Vagina (tissue), 2 donors: ENCODE results near the gene SERGEF.

Experiments used
- POLR2A ChIP-seq, 2 donors: fragments of 450-650 bp; IDR thresholded peaks; one replicate each; pipeline ENCODE4 v1.6.1; 2017; ENCODE audit warnings: antibody characterized with exemption in 2 of 2, mild to moderate bottlenecking in 2 of 2, moderate library complexity in 2 of 2
- POLR2AphosphoS5 ChIP-seq, 2 donors: sonication (generic); formaldehyde crosslinking; IDR thresholded peaks; one replicate each; pipeline ENCODE4 v1.9.0; 2017; ENCODE audit warnings: antibody characterized with exemption in 2 of 2, mild to moderate bottlenecking in 2 of 2, low read depth in 1 of 2; ENCODE audit not compliant: insufficient read depth in 1 of 2
- TF ChIP-seq, protein P1 (sequence below), 3 experiments: fragments of 450-650 bp in 2 of 3; fragments of 200-600 bp in 1 of 3; sonication (generic) in 1 of 3; IDR thresholded peaks; one replicate each; pipeline ENCODE4 v1.5.1; 2017 to 2019; ENCODE audit warnings: antibody characterized with exemption in 3 of 3, mild to moderate bottlenecking in 2 of 3, moderate library complexity in 2 of 3

DNA sequence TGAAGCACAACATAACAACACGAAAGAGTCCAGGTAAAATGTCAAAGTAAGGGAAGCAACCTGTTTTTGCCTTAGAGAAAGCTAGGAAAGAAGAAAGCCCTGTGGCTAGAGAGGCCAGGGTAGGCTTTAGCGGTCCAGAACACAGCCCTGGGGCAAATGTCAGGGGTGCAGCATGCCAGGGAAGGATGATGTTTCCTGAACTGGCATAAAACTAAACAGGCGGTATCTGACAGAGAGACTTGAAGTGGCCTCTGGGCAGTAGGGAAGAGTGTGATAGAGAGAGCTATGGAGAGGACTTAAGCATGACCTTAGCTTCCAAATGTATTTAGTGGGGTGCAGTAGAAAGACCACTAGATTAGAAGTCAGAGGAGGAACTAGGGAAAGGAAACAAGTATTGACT, 174.7 kb downstream of the SERGEF start:
- TF ChIP-seq, protein P1, sequence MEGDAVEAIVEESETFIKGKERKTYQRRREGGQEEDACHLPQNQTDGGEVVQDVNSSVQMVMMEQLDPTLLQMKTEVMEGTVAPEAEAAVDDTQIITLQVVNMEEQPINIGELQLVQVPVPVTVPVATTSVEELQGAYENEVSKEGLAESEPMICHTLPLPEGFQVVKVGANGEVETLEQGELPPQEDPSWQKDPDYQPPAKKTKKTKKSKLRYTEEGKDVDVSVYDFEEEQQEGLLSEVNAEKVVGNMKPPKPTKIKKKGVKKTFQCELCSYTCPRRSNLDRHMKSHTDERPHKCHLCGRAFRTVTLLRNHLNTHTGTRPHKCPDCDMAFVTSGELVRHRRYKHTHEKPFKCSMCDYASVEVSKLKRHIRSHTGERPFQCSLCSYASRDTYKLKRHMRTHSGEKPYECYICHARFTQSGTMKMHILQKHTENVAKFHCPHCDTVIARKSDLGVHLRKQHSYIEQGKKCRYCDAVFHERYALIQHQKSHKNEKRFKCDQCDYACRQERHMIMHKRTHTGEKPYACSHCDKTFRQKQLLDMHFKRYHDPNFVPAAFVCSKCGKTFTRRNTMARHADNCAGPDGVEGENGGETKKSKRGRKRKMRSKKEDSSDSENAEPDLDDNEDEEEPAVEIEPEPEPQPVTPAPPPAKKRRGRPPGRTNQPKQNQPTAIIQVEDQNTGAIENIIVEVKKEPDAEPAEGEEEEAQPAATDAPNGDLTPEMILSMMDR (IDR thresholded peaks at IDR 0.05): no peak
- no peak for TF ChIP-seq POLR2A (IDR thresholded peaks at IDR 0.05)
- no peak for TF ChIP-seq POLR2AphosphoS5 (IDR thresholded peaks at IDR 0.05; ENCODE audit: insufficient read depth in 1 of 2, low read depth in 1 of 2)
